Measurements from ENCODE around the gene LONP2.
A peak's percentile ranks its signal among the peaks of the same experiment; 100 is the strongest.
"Not testable (repeated sequence)": the region's sequence is repeated elsewhere in the genome, so short reads cannot be mapped to it uniquely, and the experiment has no call there.

LONP2 gene

DNA sequence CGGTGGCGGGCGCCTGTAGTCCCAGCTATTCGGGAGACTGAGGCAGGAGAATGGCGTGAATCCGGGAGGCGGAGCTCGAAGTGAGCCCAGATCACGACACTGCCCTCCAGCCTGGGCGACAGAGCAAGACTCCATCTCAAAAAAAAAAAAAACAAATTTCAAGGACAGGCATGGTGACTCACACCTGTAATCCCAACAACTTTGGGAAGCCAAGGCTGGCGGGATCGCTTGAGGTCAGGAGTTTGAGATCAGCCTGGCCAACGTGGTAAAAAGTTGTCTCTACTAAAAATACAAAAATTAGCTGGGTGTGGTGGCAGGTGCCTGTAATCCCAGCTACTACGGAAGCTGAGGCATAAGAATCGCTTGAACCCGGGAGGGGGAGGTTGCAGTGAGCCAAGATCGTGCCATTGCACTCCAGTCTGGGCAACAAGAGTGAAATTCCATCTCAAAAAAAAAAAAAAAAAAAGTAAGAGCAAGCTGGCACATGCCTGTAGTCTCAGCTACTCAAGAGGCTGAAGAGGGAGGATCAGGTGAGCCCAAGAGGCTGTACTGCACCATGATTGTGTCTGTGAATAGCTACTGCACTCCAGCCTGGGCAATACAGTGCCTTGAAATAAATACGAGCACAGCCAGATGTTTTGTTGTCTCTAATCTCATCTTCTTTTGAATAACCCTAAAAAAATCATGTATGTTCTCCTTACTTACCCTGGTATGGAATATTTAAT lies 126.7 kb downstream of the LONP2 start:
- not testable (repeated sequence) for DNase-seq

DNA sequence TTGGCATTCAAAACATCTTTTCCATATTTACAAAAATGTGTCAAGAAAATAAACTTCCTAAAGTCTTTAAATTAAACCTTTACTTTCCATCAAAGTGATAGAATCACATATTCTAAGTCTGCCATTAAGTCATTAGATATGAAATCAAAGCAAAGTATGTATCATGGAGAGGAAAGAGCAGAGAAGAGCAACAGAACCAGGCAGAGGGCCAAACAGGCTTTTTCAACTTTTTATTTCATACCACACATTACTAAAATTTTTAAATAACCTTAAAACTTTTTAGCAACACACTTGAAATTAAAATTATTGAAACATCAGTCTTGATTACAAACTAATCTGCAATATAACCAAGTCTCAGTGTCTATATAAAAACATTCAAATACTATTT lies 127.3 kb downstream of the LONP2 start:
- no peak for DNase-seq

DNA sequence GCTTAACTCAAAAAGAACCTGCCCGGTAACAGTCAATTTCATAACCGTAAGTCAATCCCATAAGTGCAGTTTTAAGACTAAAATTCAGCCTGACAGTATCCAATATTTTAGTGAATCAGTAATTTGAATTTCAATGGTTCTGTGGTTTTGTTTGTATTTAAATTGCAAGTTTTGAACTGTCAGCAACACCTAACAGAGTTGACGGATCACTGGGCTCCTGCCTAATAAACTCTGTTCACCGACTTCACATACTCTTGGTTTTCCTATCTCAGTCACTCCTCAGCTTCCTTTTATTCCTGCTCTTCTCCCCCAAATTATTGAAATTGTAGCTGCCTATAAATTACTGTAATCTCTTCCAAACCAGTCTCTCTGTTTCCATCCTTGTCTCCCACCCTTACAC lies 128.6 kb downstream of the LONP2 start:
- DNase-seq = no peak

DNA sequence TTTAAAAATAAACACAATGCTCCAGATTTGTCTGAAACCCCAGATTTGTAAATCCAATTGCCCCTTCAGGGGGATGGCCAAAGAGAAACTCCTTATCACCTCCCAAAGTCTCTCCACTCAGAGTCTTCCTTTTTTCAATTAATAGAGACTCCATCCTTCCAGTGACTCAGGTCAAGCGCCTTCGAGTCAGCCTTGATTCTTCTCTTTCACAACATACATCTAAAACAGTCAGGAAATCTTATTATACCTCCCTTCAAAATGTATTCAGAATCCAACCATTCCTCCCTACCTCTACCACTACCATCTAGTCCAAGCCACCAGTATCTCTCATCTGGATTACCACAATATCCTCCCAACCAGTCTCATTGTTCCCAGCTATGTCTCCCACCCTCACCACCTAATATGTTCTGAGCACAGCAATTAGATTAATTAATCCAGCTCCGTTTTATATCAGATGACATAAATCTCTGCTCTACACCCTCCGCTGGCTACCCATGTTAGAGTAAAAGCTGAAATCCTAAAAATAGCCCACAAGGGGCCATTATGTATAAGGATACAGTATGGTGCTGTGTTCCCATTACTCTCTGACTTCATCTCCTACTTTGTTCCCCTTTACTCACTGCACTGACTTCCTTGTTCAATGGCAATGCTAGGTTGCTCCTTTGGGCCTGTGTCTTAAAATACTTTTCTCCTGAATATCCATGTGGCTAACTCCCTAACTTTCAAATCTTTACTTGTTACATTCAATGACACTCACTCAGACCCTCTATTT lies 129.3 kb downstream of the LONP2 start:
- DNase-seq = no peak

DNA sequence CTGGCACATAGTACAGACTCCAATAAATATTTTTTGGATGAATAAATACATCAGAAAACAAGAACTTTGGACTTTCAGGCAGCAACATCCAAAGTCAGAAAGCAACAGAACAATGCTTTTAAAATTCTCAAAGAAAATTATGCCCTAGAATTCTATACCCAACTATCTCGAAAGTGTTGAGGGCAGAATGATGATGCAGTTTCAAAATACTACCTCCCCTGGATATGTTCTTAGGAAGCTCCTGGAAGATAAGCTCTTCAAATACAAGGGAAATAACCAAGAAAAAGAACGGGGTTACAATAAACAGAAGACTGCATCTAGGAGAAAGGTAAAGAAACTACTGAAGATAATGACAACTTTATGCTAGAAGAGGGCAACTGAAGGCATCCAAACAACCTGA lies 130.2 kb downstream of the LONP2 start:
- no peak for DNase-seq

DNA sequence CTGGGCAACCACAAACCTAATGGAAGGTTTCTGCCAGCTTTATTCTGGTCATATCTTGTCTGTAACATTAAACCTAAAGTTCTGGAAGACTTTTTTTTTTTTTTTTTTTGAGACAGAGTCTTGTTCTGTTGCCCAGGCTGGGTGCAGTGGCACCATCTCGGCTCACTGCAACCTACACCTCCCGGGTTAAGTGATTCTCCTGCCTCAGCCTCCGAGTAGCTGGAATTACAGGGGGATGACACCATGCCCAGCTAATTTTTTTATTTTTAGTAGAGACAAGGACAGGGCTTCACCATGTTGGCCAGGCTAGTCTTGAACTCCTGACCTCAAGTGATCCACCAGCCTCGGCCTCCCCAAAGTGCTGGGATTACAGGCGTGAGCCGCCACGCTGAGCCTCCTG lies 133.2 kb downstream of the LONP2 start:
- not testable (repeated sequence) for DNase-seq

DNA sequence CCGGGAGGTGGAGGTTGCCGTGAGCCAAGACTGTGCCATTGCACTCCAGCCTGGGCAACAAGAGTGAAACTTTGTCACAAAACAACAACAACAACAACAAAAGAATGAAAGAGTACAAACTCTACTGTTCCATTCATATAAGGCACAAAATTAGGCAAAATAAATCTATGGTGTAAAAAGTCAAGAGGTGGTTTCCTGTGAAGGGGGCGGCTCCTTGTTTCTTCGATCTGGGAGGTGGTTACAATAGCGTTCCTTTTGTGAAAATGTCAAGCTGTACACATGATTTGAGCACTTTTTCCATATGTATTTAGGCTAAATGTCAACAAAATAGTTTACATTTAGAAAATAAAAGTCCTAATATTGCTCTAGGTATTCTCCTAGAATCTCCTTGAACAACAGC lies 134.2 kb downstream of the LONP2 start:
- DNase-seq = no peak

DNA sequence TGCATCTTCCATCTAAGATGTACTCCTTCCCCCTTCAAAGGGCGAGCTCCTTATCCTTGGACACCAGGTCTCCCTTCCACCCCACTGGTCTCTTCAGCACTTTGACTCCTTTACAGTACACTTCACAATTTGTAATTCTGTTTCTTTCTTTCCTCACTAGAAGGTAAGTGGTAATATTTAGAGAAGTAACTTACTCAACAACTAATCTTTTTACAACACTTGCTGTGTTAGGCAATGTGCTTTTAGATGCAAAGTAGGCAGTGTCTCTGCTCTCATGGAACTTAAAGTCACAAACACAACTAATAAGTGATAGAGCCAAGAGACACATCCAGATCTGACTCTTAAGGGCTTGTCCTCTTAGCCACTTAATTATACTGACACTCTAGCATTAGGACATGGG lies 134.7 kb downstream of the LONP2 start:
- DNase-seq = no peak

DNA sequence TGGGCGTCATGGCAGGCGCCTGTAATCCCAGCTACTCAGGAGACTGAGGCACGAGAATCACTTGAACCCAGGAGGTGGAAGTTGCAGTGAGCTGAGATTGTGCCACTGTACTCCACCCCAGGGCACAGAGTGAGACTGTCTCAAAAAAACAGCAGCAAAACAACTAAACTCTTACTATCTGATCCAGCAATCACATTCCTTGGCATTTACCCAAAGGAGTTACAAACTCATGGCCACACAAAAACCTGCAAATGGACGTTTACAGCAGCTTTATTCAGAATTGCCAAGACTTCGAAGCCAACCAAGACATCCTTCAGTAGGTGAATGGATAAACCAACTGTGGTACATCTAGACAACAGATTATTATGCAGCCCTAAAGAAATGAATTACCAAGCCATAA lies 137.1 kb downstream of the LONP2 start:
- DNase-seq = no peak

DNA sequence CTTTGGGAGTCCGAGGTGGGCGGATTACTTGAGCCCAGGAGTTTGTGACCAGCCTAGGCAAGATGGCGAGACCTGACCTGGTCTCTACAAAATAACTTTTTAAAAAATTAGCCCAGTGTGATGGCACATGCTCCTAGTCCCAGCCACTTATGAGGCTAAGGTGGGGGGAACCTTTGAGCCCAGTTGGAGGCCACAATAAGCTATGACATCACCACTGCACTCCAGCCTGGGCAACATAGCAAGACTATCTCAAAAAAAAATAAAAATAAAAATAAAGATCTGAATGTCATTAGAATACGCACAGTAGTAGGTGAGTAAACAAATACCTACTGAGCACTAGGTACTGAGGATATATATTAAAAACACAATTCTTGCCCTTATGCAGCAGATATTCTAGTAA lies 138.0 kb downstream of the LONP2 start:
- no peak for DNase-seq

DNA sequence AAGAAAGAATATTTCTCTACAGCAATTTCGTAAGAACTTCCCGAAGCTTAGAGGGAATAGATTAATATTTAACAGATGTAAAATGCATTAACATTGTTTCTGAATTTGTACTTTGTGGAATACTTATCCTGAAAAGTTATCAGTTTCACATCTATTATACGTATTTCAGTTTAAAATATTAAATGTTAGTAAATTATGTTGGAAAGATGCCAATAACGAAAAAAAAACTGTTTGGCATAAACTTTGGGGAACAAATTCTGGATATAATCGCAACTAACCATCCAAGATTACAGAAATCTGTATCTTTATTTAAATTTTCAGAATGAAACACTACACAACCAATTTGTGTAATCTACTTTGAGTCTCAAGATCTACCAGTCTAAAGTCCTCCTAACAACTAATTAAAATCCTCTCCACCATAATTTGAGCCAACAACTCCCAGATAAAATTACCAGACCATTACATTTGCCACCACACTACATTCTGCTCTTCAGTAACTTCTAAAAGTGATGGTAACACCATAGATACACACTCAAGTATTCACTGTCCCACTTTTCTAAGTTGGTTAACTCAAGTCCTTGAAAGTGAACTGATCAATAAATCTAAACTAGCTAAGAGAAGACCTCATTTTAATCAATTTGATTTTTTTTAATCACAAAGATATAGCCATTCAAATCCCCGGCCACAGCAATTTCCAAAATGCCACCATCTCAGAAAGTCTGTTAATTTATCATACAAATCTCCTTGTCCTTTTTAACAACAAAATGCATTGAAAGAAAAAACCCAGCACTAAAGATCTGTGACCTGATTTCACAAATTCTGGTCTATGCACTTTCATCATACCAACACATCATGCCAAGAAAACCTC lies 139.1 kb downstream of the LONP2 start:
- no peak for DNase-seq

DNA sequence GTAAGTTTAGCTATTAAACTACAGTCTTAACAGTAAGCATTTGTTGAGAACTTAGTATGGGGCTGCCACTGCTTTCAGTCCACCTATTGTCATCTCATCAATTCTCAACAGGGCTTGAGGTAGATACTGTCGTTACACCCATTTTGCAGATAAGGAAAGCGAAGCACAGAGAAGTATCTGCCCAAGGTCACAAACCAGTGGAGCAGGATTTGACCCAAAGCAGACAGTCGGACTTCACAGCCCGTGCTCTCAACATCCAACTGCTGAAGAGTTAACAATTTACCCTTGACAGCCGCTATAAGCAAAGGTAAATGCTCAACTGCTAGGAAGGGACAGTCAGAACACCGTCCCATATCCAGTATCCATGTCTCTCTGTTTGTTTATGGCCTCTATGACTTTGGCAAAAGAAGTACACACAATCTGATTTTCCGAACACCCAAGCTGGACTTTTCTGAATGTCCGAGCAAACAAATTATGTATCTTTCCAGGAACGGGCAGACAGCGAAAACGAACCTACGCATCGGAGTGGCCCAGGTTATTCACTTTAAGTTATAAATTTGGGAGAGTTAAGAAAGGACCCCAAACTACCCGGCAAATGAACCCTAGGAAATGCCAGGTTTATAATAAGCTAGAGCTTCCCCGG lies 139.9 kb downstream of the LONP2 start:
- no peak for DNase-seq

DNA sequence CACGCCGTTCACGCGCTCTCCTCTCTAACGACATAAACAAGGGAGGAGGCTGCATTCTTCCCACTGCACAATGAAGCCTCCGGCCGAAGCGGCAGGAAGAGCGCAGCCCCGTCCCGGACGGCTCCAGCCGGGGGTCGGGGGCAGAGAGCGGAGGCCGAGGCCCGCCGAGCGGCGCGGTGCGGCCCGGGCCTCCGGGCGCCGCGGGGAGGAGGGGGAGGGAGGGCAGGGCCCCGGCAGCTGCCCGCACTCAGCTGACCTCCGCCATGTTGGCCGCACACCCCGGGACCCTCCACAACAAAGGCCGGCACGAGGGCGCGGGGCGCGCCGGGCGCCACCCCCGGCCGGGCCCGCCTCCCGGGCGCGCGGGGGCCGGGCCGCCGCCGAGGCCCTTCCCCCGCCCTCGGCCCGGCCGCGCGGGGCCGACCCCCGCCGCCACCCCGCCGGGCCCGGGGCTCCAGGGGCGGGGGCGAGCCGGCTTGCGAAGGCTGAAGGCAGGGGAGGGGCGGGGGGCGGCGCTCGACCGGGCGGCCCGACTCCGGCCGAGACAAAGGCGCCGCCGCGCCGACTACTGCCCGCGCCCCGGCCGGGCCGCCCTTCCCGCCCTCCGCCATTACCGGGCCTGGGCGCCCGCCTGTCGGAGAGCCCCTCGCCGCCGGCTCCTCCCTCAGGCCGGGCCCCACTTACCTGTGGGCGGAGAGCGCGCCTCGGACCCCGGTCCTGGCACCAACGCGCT lies 140.6 kb downstream of the LONP2 start:
- peak; percentile 40 for DNase-seq

DNA sequence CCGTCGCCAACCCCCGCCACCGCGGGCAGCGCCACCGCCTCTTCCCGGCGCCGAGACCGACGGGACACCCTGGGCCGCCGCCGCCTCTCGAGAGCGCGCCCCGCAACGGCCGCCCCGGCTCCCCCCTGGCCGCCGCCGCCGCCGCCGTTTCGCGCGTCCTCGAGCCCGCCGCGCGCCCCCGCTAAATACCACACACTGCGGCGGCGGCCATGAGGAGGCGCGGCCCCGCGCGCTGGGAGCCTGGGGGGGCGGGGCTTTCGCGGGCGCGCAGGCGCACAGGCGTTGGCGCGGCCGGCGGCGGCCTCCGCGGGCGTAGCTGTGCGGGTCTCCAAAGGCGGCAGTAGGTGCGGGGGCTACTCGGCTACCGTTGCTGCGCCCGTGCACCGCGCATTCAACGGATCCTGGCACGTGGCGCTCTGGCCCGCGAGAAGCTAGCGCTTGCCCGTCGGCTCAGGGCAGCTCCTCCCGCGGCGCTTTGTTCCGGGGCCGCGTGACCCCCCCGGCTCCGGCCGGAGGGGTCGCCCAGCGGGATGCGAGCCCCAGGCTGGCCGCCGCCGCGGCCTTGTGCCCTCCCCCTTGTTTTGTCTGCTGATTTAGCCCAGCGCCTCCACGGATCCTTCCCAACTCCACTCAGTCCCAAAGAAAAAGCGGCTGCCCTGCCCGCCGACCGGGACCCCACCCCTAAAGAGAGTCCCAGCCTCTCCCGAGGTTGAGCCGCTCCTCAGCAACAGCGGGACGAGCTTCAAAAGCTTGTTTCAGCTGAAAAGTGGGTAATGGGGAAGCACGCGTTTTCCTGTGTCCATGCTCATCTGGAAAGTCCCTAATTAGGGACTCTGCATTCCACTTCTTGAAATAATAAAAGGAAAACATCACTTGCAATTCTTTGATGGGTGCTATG lies 141.4 kb downstream of the LONP2 start, which contains the start of gene SIAH1:
SIAH1 (minus strand) TSS at position 161 of the 898 bp plus-strand sequence. CDS start 22,985 bp downstream, outside the sequence.
- DNase-seq = peak; percentile 47

DNA sequence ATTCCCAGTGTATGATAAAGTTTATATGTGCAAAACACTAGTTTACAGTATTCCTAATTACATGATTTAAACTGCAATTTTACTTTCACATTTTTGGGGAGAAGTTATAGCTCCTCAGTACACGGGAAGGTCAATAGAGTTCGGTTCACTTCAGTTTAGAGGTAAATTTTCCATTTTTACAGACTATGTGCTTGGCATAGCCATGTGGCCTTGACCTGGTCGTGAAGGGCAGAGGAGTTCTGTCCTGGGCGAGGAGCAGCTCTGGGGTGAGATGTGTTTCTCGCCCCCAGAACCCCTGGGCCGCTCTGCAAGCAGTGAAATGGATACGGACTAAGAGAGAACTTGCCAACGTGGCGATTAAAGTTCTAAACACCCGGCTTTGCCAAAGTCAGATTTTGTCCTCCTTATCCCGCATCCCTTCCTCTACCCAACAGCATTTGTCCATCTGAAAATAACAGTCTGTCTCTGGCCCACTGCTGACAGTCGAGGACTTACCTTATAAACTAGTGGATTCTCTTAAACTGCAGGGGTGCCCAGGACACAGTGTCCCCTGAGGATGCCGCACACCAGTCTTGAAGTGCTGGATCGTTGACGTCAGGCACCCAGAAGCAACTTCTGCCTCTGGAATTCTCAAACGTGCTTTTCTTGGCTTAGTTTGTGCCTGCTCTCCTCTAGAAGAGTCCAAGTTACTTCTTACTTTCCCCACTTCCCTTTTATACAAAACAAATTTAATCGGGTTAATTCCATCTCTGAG lies 142.6 kb downstream of the LONP2 start:
- no peak for DNase-seq

DNA sequence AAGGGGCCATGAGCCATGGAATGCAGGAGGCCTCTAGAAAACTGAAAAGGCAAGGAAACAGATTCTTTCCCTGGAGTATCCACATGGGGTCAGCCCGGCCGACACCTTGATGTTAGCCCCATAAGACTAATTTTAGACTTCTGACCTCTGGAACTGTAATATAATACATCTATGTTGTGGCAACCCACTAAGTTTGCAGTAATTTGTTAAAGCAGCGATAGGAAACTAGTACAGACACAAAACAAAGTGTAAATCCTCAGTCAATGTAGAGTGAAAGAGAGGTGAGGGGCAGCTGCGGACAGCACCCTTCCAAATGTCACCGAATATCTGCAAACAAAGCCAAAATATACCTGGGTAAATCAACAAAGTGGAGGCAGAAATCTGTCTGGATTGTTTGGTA lies 148.3 kb downstream of the LONP2 start:
- DNase-seq = no peak

DNA sequence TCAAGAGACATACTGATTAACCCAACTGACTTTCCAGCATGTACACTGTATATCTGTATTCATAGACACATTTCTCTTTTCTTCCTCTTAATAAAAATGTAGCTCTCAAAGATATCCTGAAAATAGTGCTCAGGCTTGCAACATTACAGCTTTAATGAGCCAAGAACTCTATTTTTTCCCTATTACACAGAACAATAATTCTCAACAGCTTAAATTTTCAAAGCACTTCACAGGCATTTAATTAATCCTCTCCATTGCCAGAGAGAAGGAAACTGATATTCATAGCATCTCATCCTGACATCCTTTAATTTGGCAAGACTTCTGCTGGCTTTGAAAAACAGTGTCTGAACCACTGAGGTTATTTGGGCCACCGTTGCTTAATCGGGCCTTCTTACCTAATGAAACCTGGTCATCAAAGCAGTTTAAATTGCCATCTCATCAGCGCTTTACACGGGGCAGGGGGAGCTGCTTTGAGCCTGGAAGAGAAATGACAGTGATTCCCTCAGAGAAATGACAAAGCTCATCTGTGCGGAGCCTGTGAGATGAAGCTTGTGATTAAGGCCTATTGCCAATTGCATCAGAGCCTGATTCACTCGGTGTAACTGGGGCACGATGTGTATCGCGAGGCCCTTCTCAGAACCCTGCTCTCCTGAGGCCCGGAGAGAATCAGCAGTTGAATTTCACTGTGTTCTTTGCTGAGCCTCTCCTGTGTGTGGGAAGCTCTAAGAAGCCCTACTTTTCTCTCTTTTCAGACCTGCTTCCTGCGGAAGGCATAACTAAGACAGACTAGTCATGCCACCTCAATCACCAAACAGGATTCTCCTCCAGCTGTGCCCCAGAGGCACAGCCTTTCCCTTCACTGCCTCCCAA lies 149.6 kb downstream of the LONP2 start:
- DNase-seq = no peak

DNA sequence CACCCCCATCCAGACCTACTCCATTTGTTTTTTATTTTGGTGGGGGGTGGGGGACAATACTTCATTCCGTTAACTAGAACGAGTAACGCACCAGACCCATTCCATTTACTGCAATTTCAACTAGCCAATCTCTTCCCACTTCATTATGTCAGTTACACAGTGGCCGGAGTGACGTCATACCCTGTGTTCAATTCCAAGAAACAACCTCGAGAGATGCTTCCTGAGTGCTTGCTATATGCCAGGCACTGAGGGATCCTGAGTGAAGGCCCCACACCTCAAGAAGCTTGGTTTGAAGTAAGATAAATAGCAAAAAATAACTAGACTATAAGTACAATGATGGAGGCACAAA lies 150.2 kb downstream of the LONP2 start:
- DNase-seq = no peak

DNA sequence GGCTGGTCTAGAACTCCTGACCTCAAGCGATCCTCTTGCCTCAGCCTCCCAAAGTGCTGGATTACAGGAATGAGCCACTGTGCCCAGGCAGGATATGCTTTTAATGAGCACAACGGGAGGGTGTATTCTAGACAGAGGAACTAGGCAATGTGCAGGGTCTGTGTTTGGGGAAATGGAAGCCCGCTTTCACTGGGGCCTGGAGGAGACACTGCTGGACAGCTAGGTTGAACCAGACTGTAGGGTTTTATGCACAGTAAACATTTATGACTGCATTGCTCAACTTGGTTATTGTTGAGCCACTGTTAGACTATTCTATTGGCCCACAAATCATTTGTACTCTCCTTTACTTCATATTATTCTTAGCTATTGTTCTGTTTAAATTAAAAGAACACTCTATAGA lies 151.3 kb downstream of the LONP2 start:
- no peak for DNase-seq

Measured in DMS 273 treated with DMSO at 0.1 percent for 48 hours (cell line).